MCF 10A (cell line): ENCODE measurements around the gene FPR3. TPM values are rescaled to one million over a fixed set of nuclear protein-coding genes. Genes with fewer than 3 reads are reported as not detected.

Experiments used
- BruUV-seq: library from RNA; stranded (reverse); fragments of 400-500 nt; replicated peaks from 2 replicates; lab custom pipeline; 2021; lab: Mats Ljungman, UMichigan
- CTCF ChIA-PET: fragments of 300-600 bp; sonication (Branson Sonifier 250); formaldehyde crosslinking; extraction: SDS; loops from one replicate; lab custom pipeline; 2021; ENCODE audit warnings: antibody characterized with exemption, inconsistent platforms; lab: Yijun Ruan, JAX
- POLR2A ChIA-PET: fragments of 300-600, 350-650 bp; sonication (Branson Sonifier 250); formaldehyde crosslinking; extraction: SDS; loops from one replicate; lab custom pipeline; 2020; ENCODE audit warnings: antibody characterized with exemption, inconsistent platforms; lab: Yijun Ruan, JAX
- DNase-seq: peaks from one replicate; pipeline ENCODE4 v3.0.0-alpha.2; 2018; ENCODE audit not compliant: unreplicated experiment
- H3K27ac Mint-ChIP-seq: one replicate; pipeline ENCODE4 v1.8.0; 2022; ENCODE audit warnings: mild to moderate bottlenecking, low read depth, mixed read lengths; ENCODE audit not compliant: unreplicated experiment
- H3K27me3 Mint-ChIP-seq: one replicate; pipeline ENCODE4 v1.8.0; 2022; ENCODE audit warnings: mixed read lengths; ENCODE audit not compliant: insufficient read depth, unreplicated experiment
- H3K36me3 Mint-ChIP-seq: one replicate; pipeline ENCODE4 v1.8.0; 2022; ENCODE audit warnings: mild to moderate bottlenecking, moderate library complexity, mixed read lengths; ENCODE audit not compliant: insufficient read depth, unreplicated experiment
- H3K4me1 Mint-ChIP-seq: one replicate; pipeline ENCODE4 v1.8.0; 2022; ENCODE audit warnings: mixed read lengths; ENCODE audit not compliant: insufficient read depth, unreplicated experiment
- H3K4me3 Mint-ChIP-seq: one replicate; pipeline ENCODE4 v1.8.0; 2022; ENCODE audit warnings: mild to moderate bottlenecking, moderate library complexity, mixed read lengths; ENCODE audit not compliant: unreplicated experiment
- H3K9me3 Mint-ChIP-seq: one replicate; pipeline ENCODE4 v1.8.0; 2022; ENCODE audit warnings: mixed read lengths; ENCODE audit not compliant: unreplicated experiment
- CTCF ChIP-seq: fragments of 200-600 bp; IDR thresholded peaks from one replicate; pipeline ENCODE4 v1.8.0; 2022; ENCODE audit warnings: antibody characterized with exemption, mild to moderate bottlenecking; ENCODE audit not compliant: unreplicated experiment
- intact Hi-C: fragments of 100-400 bp; cut with micrococcal nuclease; formaldehyde crosslinking; loops from 2 replicates; pipeline ENCODE4 v1.14.1; 2022
- total RNA-seq: library from RNA; stranded (reverse); gene quantifications from 2 replicates; pipeline ENCODE4 v1.2.3, GENCODE V29; 2022

The FPR3 gene
- total RNA-seq, 1 experiment from 2014 or later: not detected

- H3K9me3 Mint-ChIP-seq: peaks cover 11% of the 10 kb centered on the region
- peaks cover 16% of the 10 kb centered on the region for H3K4me1 Mint-ChIP-seq
Measured at GRCh38 chr19:51797480-51797879, 2.5 kb downstream of the FPR3 start.

GRCh38 chr19:51798062-51798461 is 3.1 kb downstream of the FPR3 start:
- ChIA-PET CTCF (interaction anchor here (0.6 kb wide), 1 partner anchor 92 kb away, joined by 5 read pairs; no protein-coding TSS in a partner anchor), POLR2A (interaction anchor here (3.2 kb wide), 1 partner anchor 13 kb away, joined by 12 read pairs; no protein-coding TSS in a partner anchor)

More at GRCh38 chr19:51797480-51797879, 2.5 kb downstream of the FPR3 start:
- intact Hi-C loops: loop anchor here (10.0 kb wide), 1 partner anchor 693 kb away; the partner anchor contains the start of gene CTU1
- CTCF ChIA-PET: interaction anchor here (2.2 kb wide), 1 partner anchor 11 kb away, joined by 7 read pairs; no protein-coding TSS in a partner anchor
- no peak for DNase-seq
- no peaks in the 10 kb centered on the region for H3K27me3 Mint-ChIP-seq
- H3K4me3 Mint-ChIP-seq: no peak overlapping the region
- POLR2A ChIA-PET: interaction anchor here (3.2 kb wide), 1 partner anchor 13 kb away, joined by 12 read pairs; no protein-coding TSS in a partner anchor
- H3K36me3 Mint-ChIP-seq: no peaks in the 10 kb centered on the region
- no peak overlapping the region for H3K27ac Mint-ChIP-seq
- no peak for TF ChIP-seq CTCF
- BruUV-seq: no TSS peak

GRCh38 chr19:51799034-51799773 is 4.2 kb downstream of the FPR3 start:
- peak overlapping the region; percentile 2 for H3K4me3 Mint-ChIP-seq
- no TSS peak for BruUV-seq
- H3K4me1 Mint-ChIP-seq: peaks cover 16% of the 10 kb centered on the region

More at GRCh38 chr19:51798062-51798461, 3.1 kb downstream of the FPR3 start:
- Mint-ChIP-seq H3K27ac (no peak overlapping the region), H3K9me3 (peaks cover 11% of the 10 kb centered on the region), H3K27me3 (no peaks in the 10 kb centered on the region), H3K4me1 (peaks cover 16% of the 10 kb centered on the region), H3K36me3 (no peaks in the 10 kb centered on the region), H3K4me3 (no peak overlapping the region)
- DNase-seq: no peak
- intact Hi-C loops: loop anchor here (10.0 kb wide), 1 partner anchor 693 kb away; the partner anchor contains the start of gene CTU1
- no peak for TF ChIP-seq CTCF
- no TSS peak for BruUV-seq

More at GRCh38 chr19:51799034-51799773, 4.2 kb downstream of the FPR3 start:
- DNase-seq: peak; percentile 93
- peak overlapping the region; percentile 43 for H3K27ac Mint-ChIP-seq
- H3K9me3 Mint-ChIP-seq: peaks cover 11% of the 10 kb centered on the region
- no peak for TF ChIP-seq CTCF
- no peaks in the 10 kb centered on the region for H3K36me3 Mint-ChIP-seq
- H3K27me3 Mint-ChIP-seq: no peaks in the 10 kb centered on the region
- POLR2A ChIA-PET: interaction anchor here (0.6 to 3.2 kb wide), 8 partner anchors 10 to 473 kb away, joined by 3 to 12 read pairs (median 4); no protein-coding TSS in a partner anchor
- intact Hi-C loops: loop anchor here (10.0 kb wide), 1 partner anchor 694 kb away; the partner anchor contains the start of gene CTU1
- CTCF ChIA-PET: interaction anchor here (0.6 to 2.1 kb wide), 8 partner anchors 8 to 413 kb away, joined by 3 to 18 read pairs (median 3); no protein-coding TSS in a partner anchor
